Stimulated activated naive CD8-positive, alpha-beta T cell treated with anti-CD3 and anti-CD28 coated beads, Interleukin-15, amount 100 ng/mL, for 72 hours (primary cell): Measurements from ENCODE around the gene BLZF1.
"Not testable (repeated sequence)": the region's sequence is repeated elsewhere in the genome, so short reads cannot be mapped to it uniquely, and the experiment has no call there.

Experiments used
- ATAC-seq: fragments of 150-1000 bp; cut with Tn5 transposase; 2 replicates; pipeline ENCODE4 v1.10.0; 2021; ENCODE audit warnings: mild to moderate bottlenecking, moderate library complexity
- DNase-seq, 2 donors: peaks; one replicate each; pipeline ENCODE4 v3.0.0; 2021 to 2022
- H3K27ac Mint-ChIP-seq, 2 donors: one replicate each; pipeline ENCODE4 v1.8.0; 2022; ENCODE audit warnings: mild to moderate bottlenecking in 2 of 2, mixed read lengths in 2 of 2, moderate library complexity in 2 of 2
- H3K27me3 Mint-ChIP-seq: one replicate; pipeline ENCODE4 v1.8.0; 2022; ENCODE audit warnings: mixed read lengths
- H3K4me1 Mint-ChIP-seq: one replicate; pipeline ENCODE4 v1.8.0; 2022; ENCODE audit warnings: mild to moderate bottlenecking, mixed read lengths
- H3K4me3 Mint-ChIP-seq, 2 donors: one replicate each; pipeline ENCODE4 v1.8.0; 2022; ENCODE audit warnings: mild to moderate bottlenecking in 2 of 2, mixed read lengths in 2 of 2, moderate library complexity in 1 of 2
- H3K9me3 Mint-ChIP-seq, 2 donors: one replicate each; pipeline ENCODE4 v1.8.0; 2022; ENCODE audit warnings: mixed read lengths in 2 of 2

BLZF1 gene

DNA sequence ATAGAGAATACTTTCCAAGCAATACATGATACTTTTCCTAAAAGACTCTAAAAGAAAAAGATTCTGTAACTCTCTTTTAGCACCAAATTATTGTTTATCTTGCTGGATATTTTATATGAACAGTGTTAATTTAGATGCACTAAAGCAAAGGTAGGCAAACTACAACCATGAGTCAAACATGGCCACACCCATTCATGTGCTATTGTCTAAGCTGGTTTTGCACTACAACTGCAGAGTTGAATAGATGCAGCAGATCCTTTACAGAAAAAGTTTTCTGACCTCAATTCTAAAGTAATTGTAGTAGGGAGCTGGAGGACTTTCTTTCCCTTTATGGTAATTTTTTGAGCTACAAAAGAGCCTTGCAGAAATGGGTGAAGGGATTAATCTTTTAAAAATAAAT lies 19.4 kb downstream of the BLZF1 start:
- H3K27ac Mint-ChIP-seq, result no peak overlapping the region
- H3K4me1 Mint-ChIP-seq, result peaks cover 20% of the 10 kb centered on the region
- DNase-seq, result no peak
- no peaks in the 10 kb centered on the region for H3K27me3 Mint-ChIP-seq
- no peak for ATAC-seq
- no peaks in the 10 kb centered on the region for H3K9me3 Mint-ChIP-seq
- H3K4me3 Mint-ChIP-seq, result no peak overlapping the region

DNA sequence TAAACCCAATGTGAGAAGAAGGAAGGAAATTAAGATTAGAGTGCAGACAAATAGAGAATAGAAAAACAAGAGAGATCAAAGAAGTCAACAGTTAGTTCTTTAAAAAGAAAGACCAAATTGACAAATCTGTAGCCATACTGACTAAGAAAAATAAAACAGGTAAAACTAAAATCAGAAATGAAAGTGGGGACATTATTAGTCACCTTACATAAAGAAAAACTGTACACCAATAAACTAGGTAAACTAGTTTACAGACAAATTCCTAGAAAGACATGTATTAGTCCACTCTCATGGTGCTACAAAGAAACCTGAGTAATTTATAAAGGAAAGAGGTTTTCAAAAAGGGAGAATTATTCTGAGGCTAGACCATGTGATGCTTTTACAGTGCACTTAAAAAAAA lies 22.3 kb downstream of the BLZF1 start:
- Mint-ChIP-seq H3K27ac (no peak overlapping the region), H3K9me3 (no peaks in the 10 kb centered on the region), H3K27me3 (no peaks in the 10 kb centered on the region), H3K4me3 (no peak overlapping the region), H3K4me1 (peaks cover 20% of the 10 kb centered on the region)
- ATAC-seq, result peak; percentile 97
- no peak for DNase-seq

DNA sequence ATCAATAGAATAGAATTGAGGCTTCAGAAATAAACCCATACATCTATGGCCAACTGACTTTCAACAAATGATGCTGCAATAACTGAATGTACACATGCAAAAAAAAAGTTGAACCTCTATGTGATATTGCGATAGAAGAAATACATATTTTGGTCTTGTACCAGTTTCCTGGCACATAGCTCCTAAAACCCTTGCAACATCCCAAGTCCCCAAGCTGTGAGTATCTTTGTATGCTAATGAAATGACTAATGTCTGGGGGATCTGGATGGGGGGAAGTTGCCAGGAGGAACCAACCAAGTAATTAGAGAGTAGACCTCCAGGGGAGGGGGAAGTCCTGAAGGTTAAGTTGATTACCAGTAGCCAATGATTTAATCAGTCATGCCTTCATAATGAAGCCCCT lies 24.4 kb downstream of the BLZF1 start:
- no peak for ATAC-seq

DNA sequence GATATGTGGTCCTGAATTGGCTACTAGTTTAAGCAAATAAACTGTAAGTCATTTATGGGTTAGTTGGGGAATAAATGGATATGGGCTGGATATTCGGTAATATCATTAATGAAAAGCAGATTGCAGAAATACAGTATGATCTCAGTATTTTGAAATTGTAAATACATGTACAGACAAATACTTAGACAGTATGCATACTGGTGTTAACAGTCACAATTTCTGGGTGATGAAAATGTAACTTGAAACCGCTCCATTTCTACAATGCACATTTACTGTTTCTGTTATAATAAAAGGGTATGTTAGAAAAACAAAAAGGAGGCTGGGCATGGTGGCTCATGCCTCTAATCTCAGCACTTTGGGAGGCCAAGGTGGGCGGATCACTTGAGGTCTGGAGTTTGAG lies 28.0 kb downstream of the BLZF1 start:
- Mint-ChIP-seq H3K27me3 (no peaks in the 10 kb centered on the region), H3K27ac (no peak overlapping the region), H3K9me3 (peaks cover 0 to 5% of the 10 kb centered on the region in 2 donors), H3K4me1 (peaks cover under 1% of the 10 kb centered on the region), H3K4me3 (no peak overlapping the region)
- DNase-seq (no peak), ATAC-seq (no peak)

More for the DNA sequence above, 24.4 kb downstream of the BLZF1 start:
- DNase-seq, result no peak
- no peaks in the 10 kb centered on the region for H3K27me3 Mint-ChIP-seq
- H3K27ac Mint-ChIP-seq, result no peak overlapping the region
- peaks cover 20% of the 10 kb centered on the region for H3K4me1 Mint-ChIP-seq
- no peaks in the 10 kb centered on the region for H3K9me3 Mint-ChIP-seq
- H3K4me3 Mint-ChIP-seq, result no peak overlapping the region

DNA sequence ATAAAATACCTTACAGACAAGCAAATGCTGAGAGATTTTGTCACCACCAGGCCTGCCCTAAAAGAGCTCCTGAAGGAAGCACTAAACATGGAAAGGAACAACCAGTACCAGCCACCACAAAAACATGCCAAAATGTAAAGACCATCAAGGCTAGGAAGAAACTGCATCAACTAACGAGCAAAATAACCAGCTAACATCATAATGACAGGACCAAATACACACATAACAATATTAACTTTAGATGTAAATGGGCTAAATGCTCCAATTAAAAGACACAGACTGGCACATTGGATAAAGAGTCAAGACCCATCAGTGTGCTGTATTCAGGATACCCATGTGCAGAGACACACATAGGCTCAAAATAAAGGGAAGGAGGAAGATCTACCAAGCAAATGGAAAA lies 34.6 kb downstream of the BLZF1 start:
- H3K4me1 Mint-ChIP-seq, result not testable (repeated sequence)

DNA sequence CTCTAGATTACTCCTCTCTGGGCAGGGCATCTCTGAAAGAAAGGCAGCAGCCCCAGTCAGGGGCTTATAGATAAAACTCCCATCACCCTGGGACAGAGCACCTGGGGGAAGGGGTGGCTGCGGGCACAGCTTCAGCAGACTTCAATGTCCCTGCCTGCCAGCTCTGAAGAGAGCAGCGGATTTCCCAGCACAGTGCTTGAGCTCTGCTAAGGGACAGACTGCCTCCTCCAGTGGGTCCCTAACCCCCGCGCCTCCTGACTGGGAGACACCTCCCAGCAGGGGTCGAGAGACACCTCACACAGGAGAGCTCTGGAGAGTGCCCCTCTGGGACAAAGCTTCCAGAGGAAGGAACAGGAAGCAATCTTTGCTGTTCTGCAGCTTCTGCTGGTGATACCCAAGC lies 40.3 kb downstream of the BLZF1 start:
- H3K9me3 Mint-ChIP-seq, result peaks cover 50% of the 10 kb centered on the region in 2 donors
- not testable (repeated sequence) for ATAC-seq, H3K4me3 Mint-ChIP-seq, H3K27ac Mint-ChIP-seq, H3K4me1 Mint-ChIP-seq, DNase-seq, H3K27me3 Mint-ChIP-seq

More for the DNA sequence above, 34.6 kb downstream of the BLZF1 start:
- not testable (repeated sequence) for H3K27me3 Mint-ChIP-seq, DNase-seq, ATAC-seq, H3K27ac Mint-ChIP-seq, H3K4me3 Mint-ChIP-seq
- H3K9me3 Mint-ChIP-seq, result peaks cover 45 to 48% of the 10 kb centered on the region in 2 donors

DNA sequence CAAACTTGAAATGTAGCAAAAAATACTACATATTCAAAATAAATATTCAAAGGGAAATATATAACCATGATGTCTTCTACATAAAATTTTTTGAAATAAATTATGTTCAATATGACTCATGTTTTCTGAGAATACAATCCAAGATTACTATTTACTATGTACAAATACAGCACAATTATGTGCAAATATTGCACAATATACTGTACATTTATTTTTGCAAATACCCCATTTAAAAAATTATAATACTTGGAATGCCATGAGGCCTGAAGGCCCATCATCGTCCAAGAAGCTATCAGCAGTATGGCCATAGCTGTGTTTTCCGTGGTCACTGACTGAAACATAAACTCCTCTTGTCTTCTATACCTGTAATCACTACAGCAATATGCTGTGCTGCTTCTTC lies 47.0 kb downstream of the BLZF1 start:
- ATAC-seq, result no peak
- H3K27ac Mint-ChIP-seq, result no peak overlapping the region
- no peaks in the 10 kb centered on the region for H3K27me3 Mint-ChIP-seq
- no peaks in the 10 kb centered on the region for H3K4me1 Mint-ChIP-seq
- H3K9me3 Mint-ChIP-seq, result peaks cover 11 to 12% of the 10 kb centered on the region in 2 donors
- no peak for DNase-seq
- H3K4me3 Mint-ChIP-seq, result no peak overlapping the region

DNA sequence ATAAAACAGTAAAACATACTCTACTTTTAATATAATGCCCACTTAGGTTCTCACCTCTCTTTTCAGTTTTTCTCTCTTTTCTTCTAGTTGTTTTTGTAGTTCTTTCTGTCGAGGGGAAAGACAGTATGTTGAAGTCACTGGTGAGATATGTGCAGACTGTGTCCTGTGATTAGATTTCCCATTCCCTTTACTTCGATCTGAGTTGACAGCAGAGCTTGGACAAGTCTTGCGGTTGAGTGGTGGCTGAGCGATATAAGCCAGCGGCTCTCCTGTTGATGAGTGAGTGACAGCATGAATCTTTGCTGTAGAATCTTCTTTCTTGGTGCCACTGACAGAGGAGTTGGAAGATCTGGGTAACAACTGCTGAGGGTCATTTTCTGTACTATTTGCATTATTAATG lies 53.3 kb downstream of the BLZF1 start:
- no peak overlapping the region for H3K27ac Mint-ChIP-seq
- no peaks in the 10 kb centered on the region for H3K9me3 Mint-ChIP-seq
- no peak overlapping the region for H3K4me3 Mint-ChIP-seq
- H3K27me3 Mint-ChIP-seq, result peaks cover 35% of the 10 kb centered on the region
- ATAC-seq (no peak), DNase-seq (no peak)
- H3K4me1 Mint-ChIP-seq, result no peaks in the 10 kb centered on the region

DNA sequence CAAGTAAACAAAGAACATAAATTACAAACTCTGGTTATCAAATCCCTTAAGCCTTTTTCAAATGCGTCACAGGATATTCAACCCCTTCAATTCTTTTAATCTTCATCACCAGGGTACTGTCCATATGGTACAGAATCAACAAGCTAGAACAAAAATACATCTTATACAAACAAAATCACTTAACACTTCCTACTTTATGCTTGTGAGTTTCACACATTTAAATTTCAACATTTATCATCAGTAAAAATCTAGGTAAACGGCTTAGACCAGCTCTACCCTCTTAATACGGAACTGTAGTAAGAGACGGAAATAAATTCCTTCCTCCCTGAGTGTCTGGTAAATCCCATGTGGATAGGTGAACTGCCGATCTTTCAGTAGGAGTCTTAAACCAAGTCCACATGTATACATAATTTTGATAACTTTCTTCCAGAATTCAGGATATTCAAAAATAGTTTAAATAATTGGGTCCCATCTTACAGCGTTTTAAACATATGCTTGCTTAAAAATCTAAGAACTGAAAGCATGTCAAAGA lies 58.2 kb downstream of the BLZF1 start:
- no peak overlapping the region for H3K27ac Mint-ChIP-seq
- no peaks in the 10 kb centered on the region for H3K9me3 Mint-ChIP-seq
- H3K4me3 Mint-ChIP-seq, result no peak overlapping the region
- peaks cover 8% of the 10 kb centered on the region for H3K4me1 Mint-ChIP-seq
- ATAC-seq, result no peak
- H3K27me3 Mint-ChIP-seq, result peaks cover 73% of the 10 kb centered on the region
- no peak for DNase-seq

DNA sequence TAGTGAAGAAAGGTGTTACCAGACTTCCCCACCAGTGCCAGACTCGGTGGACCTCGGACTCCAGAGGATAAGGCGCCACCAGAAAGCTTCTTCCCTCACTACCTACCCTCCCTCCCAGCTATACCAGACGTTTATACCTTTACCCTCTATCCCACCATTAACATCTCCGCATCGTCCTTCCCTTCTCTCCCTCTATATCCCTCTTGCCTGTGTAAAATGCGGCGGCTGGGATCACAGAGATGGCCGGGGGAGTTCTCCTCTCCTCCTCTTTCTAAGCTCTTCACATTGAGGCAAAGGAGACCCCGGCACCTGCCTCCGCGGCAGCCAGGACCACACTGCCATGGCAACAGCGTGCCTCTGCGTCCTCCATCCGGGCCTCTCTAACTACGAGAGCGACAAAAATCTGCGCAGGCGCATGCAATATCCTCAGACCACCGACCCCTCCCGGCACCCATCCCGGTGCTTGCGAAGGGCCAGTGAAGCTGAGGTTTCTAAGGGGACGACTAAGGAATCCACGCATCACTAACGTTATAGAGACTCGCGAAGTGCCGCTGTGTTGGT lies 59.2 kb downstream of the BLZF1 start, which contains the start of gene CCDC181:
Gene CCDC181, minus strand, starts transcription at position 394 of the 561 bp plus-strand sequence. CDS start 2,547 bp downstream, outside the sequence.
- Mint-ChIP-seq H3K27ac (peak within 1 kb of the TSS; percentile 84), H3K4me1 (peaks cover 8% of the 10 kb centered on the region), H3K4me3 (peak within 1 kb of the TSS; percentile 99 to 100), H3K27me3 (peaks cover 73% of the 10 kb centered on the region), H3K9me3 (peaks cover 0 to 5% of the 10 kb centered on the region in 2 donors)
- DNase-seq (peak; percentile 50 to 70), ATAC-seq (peak; percentile 100)
